Measurements from ENCODE around the gene HEXIM1.

The HEXIM1 gene

DNA sequence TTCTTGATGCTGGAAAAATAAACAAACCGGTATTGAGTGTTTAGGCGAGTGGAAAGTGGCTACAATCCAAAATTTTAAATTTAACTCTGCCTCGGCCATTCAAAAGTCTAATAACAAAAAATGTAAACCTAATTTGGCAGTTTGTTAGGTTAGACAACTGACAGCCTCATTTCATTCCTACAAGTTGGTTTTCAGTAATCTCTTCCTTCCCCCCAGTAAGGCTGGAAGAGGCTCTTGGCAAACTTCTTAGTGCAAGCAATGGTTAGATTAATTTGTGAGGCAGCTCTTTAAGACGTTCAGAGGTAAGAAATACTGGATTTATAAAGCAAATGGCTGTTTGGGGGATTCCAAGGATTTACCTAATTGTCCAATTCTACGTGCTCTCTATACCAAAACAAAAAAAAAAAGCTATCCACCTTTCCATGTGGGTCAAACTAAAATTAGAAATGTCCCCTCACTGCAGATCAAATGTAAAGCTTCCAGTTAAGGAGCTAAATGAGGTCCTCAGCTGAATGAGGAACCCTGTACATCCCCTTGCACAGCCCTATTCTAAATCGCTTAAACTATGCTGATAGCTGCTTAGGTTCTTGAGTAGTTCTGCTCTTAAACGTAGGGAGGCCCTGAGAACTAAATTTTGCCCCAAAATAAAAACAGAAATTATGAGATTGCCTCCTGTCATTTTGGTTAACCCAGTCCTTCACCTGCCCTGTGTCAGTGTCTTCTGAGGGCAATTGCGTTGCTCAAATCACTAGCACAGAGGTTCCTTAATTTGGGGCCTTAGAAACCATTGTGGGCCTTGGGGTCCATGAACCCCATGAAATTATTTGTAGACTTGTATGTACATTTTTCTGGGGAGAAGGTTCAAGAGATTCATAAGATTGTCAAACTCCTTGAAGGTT lies 2.9 kb downstream of the HEXIM1 start:
- TF ChIP-seq, protein P1, sequence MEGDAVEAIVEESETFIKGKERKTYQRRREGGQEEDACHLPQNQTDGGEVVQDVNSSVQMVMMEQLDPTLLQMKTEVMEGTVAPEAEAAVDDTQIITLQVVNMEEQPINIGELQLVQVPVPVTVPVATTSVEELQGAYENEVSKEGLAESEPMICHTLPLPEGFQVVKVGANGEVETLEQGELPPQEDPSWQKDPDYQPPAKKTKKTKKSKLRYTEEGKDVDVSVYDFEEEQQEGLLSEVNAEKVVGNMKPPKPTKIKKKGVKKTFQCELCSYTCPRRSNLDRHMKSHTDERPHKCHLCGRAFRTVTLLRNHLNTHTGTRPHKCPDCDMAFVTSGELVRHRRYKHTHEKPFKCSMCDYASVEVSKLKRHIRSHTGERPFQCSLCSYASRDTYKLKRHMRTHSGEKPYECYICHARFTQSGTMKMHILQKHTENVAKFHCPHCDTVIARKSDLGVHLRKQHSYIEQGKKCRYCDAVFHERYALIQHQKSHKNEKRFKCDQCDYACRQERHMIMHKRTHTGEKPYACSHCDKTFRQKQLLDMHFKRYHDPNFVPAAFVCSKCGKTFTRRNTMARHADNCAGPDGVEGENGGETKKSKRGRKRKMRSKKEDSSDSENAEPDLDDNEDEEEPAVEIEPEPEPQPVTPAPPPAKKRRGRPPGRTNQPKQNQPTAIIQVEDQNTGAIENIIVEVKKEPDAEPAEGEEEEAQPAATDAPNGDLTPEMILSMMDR (IDR thresholded peaks at IDR 0.05; ENCODE audit: low read depth, low read length): no peak
- in situ Hi-C loops (cut with HindIII; ENCODE audit: low sequenced_read_pairs): no loop called here
- DNase-seq (ENCODE audit: low read depth, low spot score): no peak
- peak overlapping the region; percentile 86 for H3K4me3 ChIP-seq (ENCODE audit: low read depth, low read length)

- H3K4me3 ChIP-seq (ENCODE audit: low read depth, low read length): no peak overlapping the region
- DNase-seq (ENCODE audit: low read depth, low spot score): no peak
- TF ChIP-seq, protein P1 (IDR thresholded peaks at IDR 0.05; ENCODE audit: low read depth, low read length): no peak
- in situ Hi-C loops (cut with HindIII; ENCODE audit: low sequenced_read_pairs): no loop called here
Observed at GRCh38 chr17:45155029-45155428, 6.8 kb downstream of the HEXIM1 start.

GRCh38 chr17:45155483-45155882 lies 7.2 kb downstream of the HEXIM1 start:
- no peak for DNase-seq (ENCODE audit: low read depth, low spot score)
- TF ChIP-seq, protein P1 (IDR thresholded peaks at IDR 0.05; ENCODE audit: low read depth, low read length): no peak
- in situ Hi-C loops (cut with HindIII; ENCODE audit: low sequenced_read_pairs): no loop called here
- H3K4me3 ChIP-seq (ENCODE audit: low read depth, low read length): no peak overlapping the region

DNA sequence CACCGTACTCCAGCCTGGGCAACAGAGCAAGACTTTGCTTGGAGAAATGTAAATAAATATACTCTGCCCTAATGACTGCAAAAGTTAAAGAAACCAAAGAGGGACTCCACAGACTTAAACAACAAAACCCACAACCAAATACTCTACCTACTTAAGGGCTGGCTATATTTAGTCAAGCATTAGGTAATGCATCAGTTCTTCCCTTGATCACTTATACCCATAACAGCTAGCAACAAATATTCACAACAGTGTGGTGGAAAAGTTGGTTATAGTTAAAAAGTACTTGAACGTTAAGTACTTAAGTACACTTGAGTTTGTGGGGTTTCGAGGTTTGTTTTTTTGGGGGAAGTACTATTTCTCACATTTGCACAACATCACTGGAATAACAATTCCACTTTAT lies 8.0 kb downstream of the HEXIM1 start:
- in situ Hi-C loops (cut with HindIII; ENCODE audit: low sequenced_read_pairs): no loop called here
- TF ChIP-seq, protein P1 (IDR thresholded peaks at IDR 0.05; ENCODE audit: low read depth, low read length): no peak
- DNase-seq (ENCODE audit: low read depth, low spot score): no peak

DNA sequence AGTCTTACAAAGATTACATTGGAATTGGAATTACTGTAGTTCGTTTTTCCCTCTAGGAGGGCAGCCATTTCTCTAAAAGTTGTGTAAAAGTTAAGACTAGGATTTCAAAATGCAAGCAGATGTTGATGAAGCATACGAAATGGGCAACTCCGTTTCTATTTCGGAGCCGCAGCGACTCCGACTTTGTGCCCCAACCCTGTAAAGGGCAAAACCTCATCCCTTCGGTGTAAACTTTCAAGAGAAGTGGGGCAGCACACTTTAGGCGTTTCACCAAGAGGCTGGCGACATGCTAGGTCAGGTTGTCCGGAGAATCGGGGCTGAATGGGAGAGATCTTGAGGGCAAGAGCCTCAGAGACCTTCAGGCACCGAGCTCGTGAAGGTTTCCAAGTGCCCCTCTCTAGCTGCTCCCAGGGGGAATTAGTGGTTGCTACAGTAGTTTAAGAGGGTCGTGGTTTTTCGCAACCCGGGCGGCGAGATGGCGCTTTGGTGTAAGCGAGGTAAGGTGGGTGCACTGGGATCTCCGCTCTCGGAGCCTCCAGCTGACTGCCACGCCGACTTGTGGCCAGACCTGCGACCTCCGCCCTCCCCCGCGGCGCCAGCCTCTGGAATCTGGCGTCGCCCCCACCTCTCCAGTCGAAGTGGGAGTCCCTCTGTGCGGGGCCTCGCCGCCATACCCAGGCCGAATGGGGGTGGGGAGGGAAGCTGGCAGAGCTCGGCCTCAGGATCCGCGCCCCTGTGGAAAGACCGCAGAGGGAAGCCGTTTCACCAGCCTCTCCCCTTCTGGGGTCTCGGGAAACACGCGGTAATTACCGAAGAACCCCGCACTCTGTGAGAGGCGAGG lies 12.4 kb downstream of the HEXIM1 start:
- H3K4me3 ChIP-seq (ENCODE audit: low read depth, low read length): peak overlapping the region; percentile 98
- TF ChIP-seq, protein P1 (IDR thresholded peaks at IDR 0.05; ENCODE audit: low read depth, low read length): no peak
- peak; percentile 75 for DNase-seq (ENCODE audit: low read depth, low spot score)
- in situ Hi-C loops (cut with HindIII; ENCODE audit: low sequenced_read_pairs): no loop called here

More for the DNA sequence above, 8.0 kb downstream of the HEXIM1 start:
- no peak overlapping the region for H3K4me3 ChIP-seq (ENCODE audit: low read depth, low read length)

- in situ Hi-C loops (cut with HindIII; ENCODE audit: low sequenced_read_pairs): no loop called here
- H3K4me3 ChIP-seq (ENCODE audit: low read depth, low read length): peak within 1 kb of the TSS; percentile 98
- DNase-seq (ENCODE audit: low read depth, low spot score): peak; percentile 100
- TF ChIP-seq, protein P1 (IDR thresholded peaks at IDR 0.05; ENCODE audit: low read depth, low read length): no peak
Observed at GRCh38 chr17:45161288-45162024, 13.2 kb downstream of the HEXIM1 start, which contains the start of gene HEXIM2. HEXIM2 (plus strand) TSS chr17:45161875; CDS start chr17:45162794, 919 bp downstream.

Measured in astrocyte of the spinal cord (primary cell).